ENCODE results near the gene ATXN10. TPM values are rescaled to one million over a fixed set of nuclear protein-coding genes. Genes with fewer than 3 reads are reported as not detected.

ATXN10 gene
- total and polyA plus RNA-seq, 2 of the 8 experiments (the other 6 are each of a cell fraction or from before 2014, with no cell fraction given) = 134 to 210 TPM

- TF ChIP-seq CHD7 (IDR thresholded peaks at IDR 0.05; ENCODE audit: insufficient replicate concordance, low read length) = no peak
- TF ChIP-seq TCF12 (IDR thresholded peaks at IDR 0.05; ENCODE audit: low read depth, low read length) = no peak
- TF ChIP-seq KDM1A (IDR thresholded peaks at IDR 0.05; ENCODE audit: borderline replicate concordance, low read length) = no peak
Measured at GRCh38 chr22:45816776-45817175, 145.1 kb downstream of the ATXN10 start (continued).

Measured in H1 (cell line).